NK-92 treated with Interleukin-12 subunit alpha and Interleukin-12 subunit beta, amount 100 ng/mL, for 24 hours (cell line): ENCODE data around the gene TRMT2B.
"Not testable (repeated sequence)": the region's sequence is repeated elsewhere in the genome, so short reads cannot be mapped to it uniquely, and the experiment has no call there.

Experiments
- DNase-seq: peaks from one replicate; lab custom pipeline; 2025; lab: John Stamatoyannopoulos, UW

TRMT2B gene

GRCh38 chrX:101051549-101052302 lies at the start of gene TRMT2B:
Gene TRMT2B, minus strand, starts transcription at chrX:101052111. Its CDS starts 9,822 bp downstream, at chrX:101042289.
- DNase-seq: peak; percentile 62

GRCh38 chrX:101097546-101098453 lies 45.9 kb upstream of the TRMT2B start, which contains the start of gene CENPI:
Gene CENPI, plus strand, starts transcription at chrX:101098204. Its CDS starts 2,867 bp downstream, at chrX:101101071.
- DNase-seq: peak; percentile 90

GRCh38 chrX:101091817-101092216 lies 39.9 kb upstream of the TRMT2B start:
- DNase-seq: no peak

- no peak for DNase-seq
Measured at GRCh38 chrX:101081231-101081630, 29.3 kb upstream of the TRMT2B start.

GRCh38 chrX:101080326-101081124 lies 28.6 kb upstream of the TRMT2B start:
- DNase-seq: no peak

- no peak for DNase-seq
Measured at GRCh38 chrX:101079736-101080270, 27.9 kb upstream of the TRMT2B start.

- no peak for DNase-seq
Measured at GRCh38 chrX:101078716-101079598, 27.0 kb upstream of the TRMT2B start, which contains the start of gene TMEM35A. Gene TMEM35A, plus strand, starts transcription at chrX:101078879. Its CDS starts 124 bp downstream, at chrX:101079003.

GRCh38 chrX:101071582-101071981 lies 19.7 kb upstream of the TRMT2B start:
- no peak for DNase-seq

GRCh38 chrX:101062176-101062575 lies 10.3 kb upstream of the TRMT2B start:
- no peak for DNase-seq

- DNase-seq: no peak
Measured at GRCh38 chrX:101057093-101057714, 5.3 kb upstream of the TRMT2B start.

GRCh38 chrX:101056551-101056950 lies 4.6 kb upstream of the TRMT2B start:
- DNase-seq: not testable (repeated sequence)

- no peak for DNase-seq
Measured at GRCh38 chrX:101051153-101051548, 760 bp downstream of the TRMT2B start.

GRCh38 chrX:101040197-101040596 lies 11.7 kb downstream of the TRMT2B start:
- no peak for DNase-seq

GRCh38 chrX:101037231-101037630 lies 14.7 kb downstream of the TRMT2B start:
- DNase-seq: no peak

- DNase-seq: peak; percentile 34
Measured at GRCh38 chrX:101029665-101030064, 22.2 kb downstream of the TRMT2B start.

GRCh38 chrX:101028562-101028961 lies 23.3 kb downstream of the TRMT2B start:
- DNase-seq: no peak

GRCh38 chrX:101025126-101025525 lies 26.8 kb downstream of the TRMT2B start:
- DNase-seq: no peak

- no peak for DNase-seq
Measured at GRCh38 chrX:101022020-101022419, 29.9 kb downstream of the TRMT2B start.

GRCh38 chrX:101012031-101012430 lies 39.9 kb downstream of the TRMT2B start:
- DNase-seq: not testable (repeated sequence)

GRCh38 chrX:101009090-101009489 lies 42.8 kb downstream of the TRMT2B start:
- no peak for DNase-seq
